HG03175 (cell line): Measurements from ENCODE around the gene CCND2.

Experiments
- ATAC-seq: cut with Tn5 transposase; IDR thresholded peaks from one replicate; pipeline ENCODE4 v1.9.1; 2021; ENCODE audit warnings: mild to moderate bottlenecking, moderate library complexity; ENCODE audit not compliant: unreplicated experiment

The CCND2 gene

GRCh38 chr12:4275870-4276301, 2.3 kb downstream of the CCND2 start:
- no peak for ATAC-seq

- peak; percentile 31 for ATAC-seq
Measured at GRCh38 chr12:4276524-4277204, 3.1 kb downstream of the CCND2 start.

- ATAC-seq = no peak
Measured at GRCh38 chr12:4277205-4277543, 3.6 kb downstream of the CCND2 start.

- ATAC-seq = no peak
Measured at GRCh38 chr12:4277857-4278256, 4.3 kb downstream of the CCND2 start.

GRCh38 chr12:4278329-4279197, 5.0 kb downstream of the CCND2 start:
- no peak for ATAC-seq

GRCh38 chr12:4279198-4279690, 5.7 kb downstream of the CCND2 start:
- ATAC-seq = no peak

GRCh38 chr12:4280351-4281163, 7.0 kb downstream of the CCND2 start:
- no peak for ATAC-seq

GRCh38 chr12:4281173-4281654, 7.7 kb downstream of the CCND2 start:
- no peak for ATAC-seq

- ATAC-seq = no peak
Measured at GRCh38 chr12:4282103-4282891, 8.7 kb downstream of the CCND2 start.

GRCh38 chr12:4282892-4283511, 9.4 kb downstream of the CCND2 start:
- ATAC-seq = no peak

GRCh38 chr12:4283512-4284255, 10.1 kb downstream of the CCND2 start:
- ATAC-seq = no peak

- no peak for ATAC-seq
Measured at GRCh38 chr12:4284306-4284705, 10.7 kb downstream of the CCND2 start.

GRCh38 chr12:4285070-4285469, 11.5 kb downstream of the CCND2 start:
- no peak for ATAC-seq

- no peak for ATAC-seq
Measured at GRCh38 chr12:4286228-4286627, 12.7 kb downstream of the CCND2 start.

GRCh38 chr12:4286771-4287317, 13.3 kb downstream of the CCND2 start:
- no peak for ATAC-seq

GRCh38 chr12:4287325-4288211, 14.0 kb downstream of the CCND2 start:
- ATAC-seq = no peak

- ATAC-seq = no peak
Measured at GRCh38 chr12:4288296-4289131, 15.0 kb downstream of the CCND2 start.
